K562 (cell line): ENCODE measurements around the gene UBXN2A. TPM values are rescaled to one million over a fixed set of nuclear protein-coding genes. Genes with fewer than 3 reads are reported as not detected.

Experiments
- EHMT2 ChIP-seq: fragments of 450-650 bp; IDR thresholded peaks from 2 replicates; pipeline ENCODE4 v1.6.1; 2018; ENCODE audit warnings: antibody characterized with exemption
- EP300 ChIP-seq: IDR thresholded peaks from 2 replicates; pipeline ENCODE4 v1.6.1; 2012; ENCODE audit warnings: low read length, improper control_type of control experiment
- IFI16 ChIP-seq: fragments of 250-450 bp; sonication (Bioruptor Pico); IDR thresholded peaks from 2 replicates; pipeline ENCODE4 v2.1.2; 2022; ENCODE audit warnings: mild to moderate bottlenecking, inconsistent platforms
- IRF1 ChIP-seq: sonication (generic); formaldehyde crosslinking; IDR thresholded peaks from 2 replicates; pipeline ENCODE4 v1.8.0; 2022; ENCODE audit warnings: missing genetic modification reagents, mild to moderate bottlenecking, borderline replicate concordance
- KLF10 ChIP-seq: fragments of 250-450 bp; sonication (Bioruptor Pico); IDR thresholded peaks from 2 replicates; pipeline ENCODE4 v1.6.1; 2021; ENCODE audit warnings: matching md5 sums
- MAX ChIP-seq: sonication (generic); formaldehyde crosslinking; IDR thresholded peaks from 2 replicates; pipeline ENCODE4 v1.9.0; 2022; ENCODE audit warnings: mild to moderate bottlenecking, missing genetic modification reagents
- NR2C1 ChIP-seq, 2 experiments: fragments of 450-650 bp; IDR thresholded peaks; 2 replicates each; pipeline ENCODE4 v1.6.1; 2017; ENCODE audit warnings: mild to moderate bottlenecking in 2 of 2, antibody characterized with exemption in 1 of 2, inconsistent platforms in 1 of 2, missing compliant biosample characterization in 1 of 2, missing genetic modification characterization in 1 of 2
- NR2C2 ChIP-seq, 2 experiments: fragments of 200-800 bp in 1 of 2; sonication (Bioruptor generic) in 1 of 2; sonication (generic) in 1 of 2; formaldehyde crosslinking in 1 of 2; IDR thresholded peaks; 2 replicates each; pipeline versions ENCODE4 v1.6.1 to v1.8.0; 2016 to 2022; ENCODE audit warnings: mild to moderate bottlenecking in 1 of 2, missing compliant biosample characterization in 1 of 2, missing genetic modification characterization in 1 of 2, missing genetic modification reagents in 1 of 2
- NUFIP1 ChIP-seq: fragments of 450-650 bp; IDR thresholded peaks from 2 replicates; pipeline ENCODE4 v1.6.1; 2018; ENCODE audit not compliant: partially characterized antibody
- TEAD2 ChIP-seq: fragments of 450-650 bp; IDR thresholded peaks from 2 replicates; pipeline ENCODE4 v1.6.1; 2016; ENCODE audit warnings: missing genetic modification characterization, control low read depth, missing compliant biosample characterization
- ZNF407 ChIP-seq: fragments of 450-650 bp; IDR thresholded peaks from 2 replicates; pipeline ENCODE4 v1.6.1; 2016; ENCODE audit warnings: low read depth
- ZNF778 ChIP-seq: fragments of 450-650 bp; formaldehyde crosslinking; IDR thresholded peaks from 2 replicates; pipeline ENCODE4 v1.4.0; 2020; ENCODE audit warnings: mild to moderate bottlenecking, moderate library complexity
- polyA plus RNA-seq, 8 experiments: library from polyadenylated mRNA; depleted of rRNA in 4 of 8; stranded (reverse) in 5 of 8; unstranded in 3 of 8; fragments of >200 nt; fragmentation: Nextera tagmentation in 2 of 8; fragmentation: Illumina TruSeq in 1 of 8; extraction: Ambion mirVana in 2 of 8; extraction: Trizol in 1 of 8; gene quantifications; 2 replicates each; pipeline versions ENCODE4 v1.2.1 to v1.2.3, GENCODE V29; 2011 to 2014; ENCODE audit warnings: inconsistent platforms in 1 of 8, missing spikeins in 1 of 8
- total RNA-seq, 7 experiments: library from RNA; depleted of rRNA in 6 of 7; stranded (reverse); fragments of >200 nt in 6 of 7; fragmentation: Illumina TruSeq in 2 of 7; extraction: Trizol in 2 of 7; gene quantifications; 2 replicates each; pipeline versions ENCODE4 v1.2.1 to v1.2.3, GENCODE V29; 2011 to 2021; ENCODE audit warnings: low replicate concordance in 1 of 7
- TF ChIP-seq, protein P1 (sequence below): fragments of 250-450 bp; sonication (Bioruptor Pico); IDR thresholded peaks from 2 replicates; pipeline ENCODE4 v1.4.0; 2020; ENCODE audit warnings: mild to moderate bottlenecking, moderate library complexity, borderline replicate concordance

The UBXN2A gene
- total and polyA plus RNA-seq, 9 of the 15 experiments (the other 6 are each of a cell fraction or from before 2014, with no cell fraction given) = 3.4 to 25.6 (median 16.0) TPM

- TF ChIP-seq, protein P1, sequence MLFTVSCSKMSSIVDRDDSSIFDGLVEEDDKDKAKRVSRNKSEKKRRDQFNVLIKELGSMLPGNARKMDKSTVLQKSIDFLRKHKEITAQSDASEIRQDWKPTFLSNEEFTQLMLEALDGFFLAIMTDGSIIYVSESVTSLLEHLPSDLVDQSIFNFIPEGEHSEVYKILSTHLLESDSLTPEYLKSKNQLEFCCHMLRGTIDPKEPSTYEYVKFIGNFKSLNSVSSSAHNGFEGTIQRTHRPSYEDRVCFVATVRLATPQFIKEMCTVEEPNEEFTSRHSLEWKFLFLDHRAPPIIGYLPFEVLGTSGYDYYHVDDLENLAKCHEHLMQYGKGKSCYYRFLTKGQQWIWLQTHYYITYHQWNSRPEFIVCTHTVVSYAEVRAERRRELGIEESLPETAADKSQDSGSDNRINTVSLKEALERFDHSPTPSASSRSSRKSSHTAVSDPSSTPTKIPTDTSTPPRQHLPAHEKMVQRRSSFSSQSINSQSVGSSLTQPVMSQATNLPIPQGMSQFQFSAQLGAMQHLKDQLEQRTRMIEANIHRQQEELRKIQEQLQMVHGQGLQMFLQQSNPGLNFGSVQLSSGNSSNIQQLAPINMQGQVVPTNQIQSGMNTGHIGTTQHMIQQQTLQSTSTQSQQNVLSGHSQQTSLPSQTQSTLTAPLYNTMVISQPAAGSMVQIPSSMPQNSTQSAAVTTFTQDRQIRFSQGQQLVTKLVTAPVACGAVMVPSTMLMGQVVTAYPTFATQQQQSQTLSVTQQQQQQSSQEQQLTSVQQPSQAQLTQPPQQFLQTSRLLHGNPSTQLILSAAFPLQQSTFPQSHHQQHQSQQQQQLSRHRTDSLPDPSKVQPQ (CRISPR knock-in tag) = no peak
- no peak for TF ChIP-seq TEAD2
- no peak for TF ChIP-seq IRF1 (CRISPR knock-in tag)
- peak; percentile 73; the same call in 1 of the 2 replicates for TF ChIP-seq NR2C1 (IDR thresholded peaks at IDR 0.05)
- TF ChIP-seq NR2C1 (tag; IDR thresholded peaks at IDR 0.05) = peak; percentile 59
- peak; percentile 1; the same call in 1 of the 2 replicates for TF ChIP-seq EHMT2
- TF ChIP-seq ZNF407 = no peak
- TF ChIP-seq NR2C2 (CRISPR knock-in tag; IDR thresholded peaks at IDR 0.05) = no peak
- TF ChIP-seq NR2C2 (tag; IDR thresholded peaks at IDR 0.05) = peak; percentile 74
- TF ChIP-seq MAX (CRISPR knock-in tag) = no peak
- TF ChIP-seq EP300 = peak; percentile 99
- no peak for TF ChIP-seq ZNF778 (CRISPR knock-in tag)
- no peak for TF ChIP-seq IFI16
- no peak for TF ChIP-seq NUFIP1
- no peak for TF ChIP-seq KLF10 (CRISPR knock-in tag)
Measured at GRCh38 chr2:24011250-24012104, 71.2 kb downstream of the UBXN2A start (continued).
